GM12878 (cell line): ENCODE measurements around the gene STK33. TPM values are rescaled to one million over a fixed set of nuclear protein-coding genes. Genes with fewer than 3 reads are reported as not detected.

Experiments
- ATAC-seq: fragments of 200-7000 bp; cut with Tn5 transposase; 3 replicates; pipeline ENCODE4 v1.9.1; 2020; ENCODE audit warnings: mild to moderate bottlenecking, moderate library complexity
- BruUV-seq: library from RNA; stranded (reverse); fragments of 400-500 nt; replicated peaks from 2 replicates; lab custom pipeline; 2021; lab: Mats Ljungman, UMichigan
- CTCF ChIA-PET: fragments of 300-600 bp; sonication (Branson Sonifier 250); formaldehyde crosslinking; extraction: SDS; loops from one replicate; lab custom pipeline; 2021; ENCODE audit warnings: inconsistent platforms; lab: Yijun Ruan, JAX
- POLR2A ChIA-PET: fragments of 350-600 bp; formaldehyde crosslinking; extraction: SDS; loops from one replicate; lab custom pipeline; 2021; ENCODE audit warnings: inconsistent platforms; lab: Charles Lee
- RAD21 ChIA-PET: fragments of 300-600 bp; sonication (Branson Sonifier 250); formaldehyde crosslinking; loops from one replicate; lab custom pipeline; 2023; ENCODE audit warnings: antibody characterized with exemption; ENCODE audit not compliant: unreplicated experiment; lab: Charles Lee
- SMC1A ChIA-PET: fragments of 300-600 bp; sonication (Branson Sonifier 250); formaldehyde crosslinking; loops from one replicate; lab custom pipeline; 2023; ENCODE audit not compliant: unreplicated experiment, uncharacterized antibody; lab: Charles Lee
- DNase-seq: peaks from one replicate; pipeline ENCODE4 v3.0.0-alpha.2; 2011; ENCODE audit warnings: low read depth, low spot score
- FAIRE-seq: peaks from 3 replicates; lab custom pipeline; 2011; peaks lifted over from hg19 to GRCh38; lab: Jason Lieb, UNC
- H2AFZ ChIP-seq: 2 replicates; pipeline ENCODE4 v1.6.0; 2011; ENCODE audit warnings: low read depth, low read length, control low read depth; ENCODE audit not compliant: control insufficient read depth
- H3K27ac ChIP-seq: 2 replicates; pipeline ENCODE4 v1.5.1; 2011; ENCODE audit warnings: control low read depth; ENCODE audit not compliant: control insufficient read depth, insufficient read depth
- H3K27me3 ChIP-seq, 2 experiments: replicated peaks in 1 of 2; 2 replicates each; pipeline versions ENCODE4 v1.6.0 to v1.6.1; 2011; ENCODE audit warnings: low read length in 1 of 2; ENCODE audit not compliant: control insufficient read depth in 2 of 2, insufficient read depth in 2 of 2
- H3K36me3 ChIP-seq, 2 experiments: 2 replicates each; pipeline ENCODE4 v1.5.1; 2011; ENCODE audit warnings: low read length in 1 of 2; ENCODE audit not compliant: control insufficient read depth in 2 of 2, insufficient read depth in 2 of 2
- H3K4me1 ChIP-seq: 2 replicates; pipeline ENCODE4 v1.6.1; 2011; ENCODE audit warnings: mild to moderate bottlenecking, low read length, moderate library complexity, mixed read lengths; ENCODE audit not compliant: control insufficient read depth, insufficient read depth
- H3K4me2 ChIP-seq: 2 replicates; pipeline ENCODE4 v1.6.0; 2011; ENCODE audit warnings: control low read depth; ENCODE audit not compliant: control insufficient read depth, insufficient read depth
- H3K4me3 ChIP-seq: fragments of 200-600 bp; sonication (generic); 2 replicates; pipeline ENCODE4 v1.5.1; 2016
- H3K79me2 ChIP-seq: 2 replicates; pipeline ENCODE4 v1.6.0; 2011; ENCODE audit warnings: low read length; ENCODE audit not compliant: control insufficient read depth, insufficient read depth
- H3K9ac ChIP-seq: 2 replicates; pipeline ENCODE4 v1.8.0; 2011; ENCODE audit warnings: low read length, control low read depth, mixed read lengths; ENCODE audit not compliant: control insufficient read depth, insufficient read depth
- H3K9me3 ChIP-seq: replicated peaks from 3 replicates; pipeline ENCODE4 v1.5.1; 2011; ENCODE audit warnings: mild to moderate bottlenecking, low read length; ENCODE audit not compliant: control insufficient read depth, insufficient read depth
- H4K20me1 ChIP-seq: 2 replicates; pipeline ENCODE4 v1.6.0; 2011; ENCODE audit not compliant: control insufficient read depth, insufficient read depth
- ATF3 ChIP-seq: IDR thresholded peaks from 2 replicates; pipeline ENCODE4 v1.6.1; 2011; ENCODE audit warnings: low read depth, mild to moderate bottlenecking, low read length, moderate library complexity, borderline replicate concordance; ENCODE audit errors: extremely low read depth
- BRCA1 ChIP-seq: IDR thresholded peaks from 2 replicates; pipeline ENCODE4 v1.6.1; 2011; ENCODE audit warnings: low read depth, low read length, improper control_type of control experiment
- EED ChIP-seq: sonication (generic); IDR thresholded peaks from 2 replicates; pipeline ENCODE4 v1.6.1; 2016; ENCODE audit warnings: antibody characterized with exemption, low read depth
- FOS ChIP-seq: IDR thresholded peaks from 3 replicates; pipeline ENCODE4 v1.6.1; 2011; ENCODE audit warnings: borderline replicate concordance; ENCODE audit not compliant: insufficient read length; ENCODE audit errors: extremely low read depth
- HDAC2 ChIP-seq: fragments of 200-600 bp; sonication (generic); IDR thresholded peaks from 2 replicates; pipeline ENCODE4 v1.6.1; 2017
- NFXL1 ChIP-seq: fragments of 450-650 bp; IDR thresholded peaks from 2 replicates; pipeline ENCODE4 v1.6.1; 2017; ENCODE audit warnings: antibody characterized with exemption, mild to moderate bottlenecking, borderline replicate concordance
- NRF1 ChIP-seq: conservative IDR thresholded peaks from 2 replicates; pipeline ENCODE4 v1.6.1; 2011; ENCODE audit warnings: mild to moderate bottlenecking, low read depth, low read length, improper control_type of control experiment
- PRDM15 ChIP-seq: fragments of 450-650 bp; formaldehyde crosslinking; IDR thresholded peaks from 2 replicates; pipeline ENCODE4 v1.4.0; 2020; ENCODE audit warnings: mild to moderate bottlenecking, moderate library complexity
- RELA ChIP-seq: fragments of 450-650 bp; IDR thresholded peaks from 2 replicates; pipeline ENCODE4 v1.8.0; 2014; ENCODE audit warnings: borderline replicate concordance; ENCODE audit not compliant: partially characterized antibody
- RUNX3 ChIP-seq: IDR thresholded peaks from 2 replicates; pipeline ENCODE4 v1.6.1; 2012; ENCODE audit warnings: low read length, inconsistent platforms
- SIX5 ChIP-seq: IDR thresholded peaks from 2 replicates; pipeline ENCODE4 v1.6.1; 2011; ENCODE audit warnings: mild to moderate bottlenecking, low read depth, low read length, moderate library complexity; ENCODE audit not compliant: severe bottlenecking
- SKIL ChIP-seq: fragments of 450-650 bp; IDR thresholded peaks from 2 replicates; pipeline ENCODE4 v1.6.1; 2017; ENCODE audit warnings: mild to moderate bottlenecking, low read depth, inconsistent platforms; ENCODE audit not compliant: poor library complexity, severe bottlenecking
- SP1 ChIP-seq: IDR thresholded peaks from one replicate; pipeline ENCODE4 v1.6.1; 2011; ENCODE audit warnings: low read depth, low read length
- SPI1 ChIP-seq: IDR thresholded peaks from 2 replicates; pipeline ENCODE4 v1.6.1; 2011; ENCODE audit warnings: low read depth, mild to moderate bottlenecking, low read length, moderate library complexity, borderline replicate concordance; ENCODE audit not compliant: insufficient read depth
- ZNF217 ChIP-seq: fragments of 450-650 bp; IDR thresholded peaks from 2 replicates; pipeline ENCODE4 v1.6.1; 2017; ENCODE audit warnings: antibody characterized with exemption, mild to moderate bottlenecking
- WGBS: methylation state at CpG from one replicate; pipeline ENCODE4 v1.1.6; 2016; ENCODE audit warnings: low lambda C conversion rate; ENCODE audit not compliant: insufficient replicate concordance, insufficient coverage; ENCODE audit errors: missing lambda C conversion rate; 5-methylcytosine and 5-hydroxymethylcytosine counted together
- in situ Hi-C: fragments of 300-500 bp; cut with MboI; formaldehyde crosslinking; loops from 9 replicates; pipeline ENCODE4 v1.14.3; 2018; ENCODE audit warnings: mixed read lengths
- intact Hi-C: fragments of 100-400 bp; cut with micrococcal nuclease; formaldehyde crosslinking; loops from one replicate; pipeline ENCODE4 v1.14.2; 2022; ENCODE audit not compliant: unreplicated experiment
- polyA plus RNA-seq, 11 experiments: library from polyadenylated mRNA; depleted of rRNA in 4 of 11; unstranded in 6 of 11; stranded (reverse) in 5 of 11; fragments of >200 nt; fragmentation: Nextera tagmentation in 4 of 11; fragmentation: Illumina TruSeq in 1 of 11; extraction: Ambion mirVana in 4 of 11; extraction: Trizol in 1 of 11; gene quantifications; 1 replicate in 1 of 11; 2 replicates in 10 of 11; pipeline versions ENCODE4 v1.2.1 to v1.2.3, GENCODE V29; 2011 to 2016; ENCODE audit warnings: inconsistent platforms in 2 of 11, missing spikeins in 2 of 11, low read depth in 1 of 11
- total RNA-seq, 4 experiments: library from RNA; depleted of rRNA in 3 of 4; stranded (reverse); fragments of >200 nt in 3 of 4; fragmentation: Illumina TruSeq in 1 of 4; extraction: Trizol in 1 of 4; gene quantifications; 2 replicates each; pipeline versions ENCODE4 v1.2.1 to v1.2.3, GENCODE V29; 2013 to 2021
- TF ChIP-seq, protein P1 (sequence below): IDR thresholded peaks from 2 replicates; pipeline ENCODE4 v1.6.1; 2011; ENCODE audit warnings: borderline replicate concordance, low read depth, mild to moderate bottlenecking, moderate library complexity, low read length; ENCODE audit not compliant: insufficient read depth, poor library complexity, severe bottlenecking

The STK33 gene
- total and polyA plus RNA-seq, 10 of the 15 experiments (the other 5 are each of a cell fraction or from before 2014, with no cell fraction given): 5.2 to 27.3 (median 18.3) TPM

DNA sequence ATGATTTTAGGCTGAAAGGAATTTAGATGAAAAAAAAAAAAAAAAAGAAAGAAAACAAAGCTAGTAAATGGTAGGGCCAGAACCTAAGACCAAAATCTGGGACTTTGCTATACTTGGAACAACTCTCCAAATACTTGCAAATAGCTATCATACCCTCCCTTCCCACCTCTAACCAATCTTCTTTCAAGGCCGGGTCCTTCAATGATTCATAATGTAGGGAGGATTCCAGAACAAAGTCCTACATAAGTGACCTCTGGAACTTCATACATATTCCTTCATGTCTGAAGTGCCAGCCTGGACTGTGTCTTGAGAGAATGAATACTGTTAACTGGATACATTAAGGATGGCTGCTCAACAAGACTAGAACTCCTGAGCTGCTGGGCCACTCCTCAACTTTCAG, 9.9 kb downstream of the STK33 start (continued):
- no peak for TF ChIP-seq PRDM15 (CRISPR knock-in tag)
- no peak for TF ChIP-seq RUNX3
- no peak for TF ChIP-seq EED
- TF ChIP-seq HDAC2: no peak
- no peak for TF ChIP-seq SKIL
- no peak for TF ChIP-seq RELA

- BruUV-seq: no TSS peak
- no peak overlapping the region for H3K9ac ChIP-seq
- peaks cover 2% of the 10 kb centered on the region for H3K9me3 ChIP-seq
- ATAC-seq (no peak), FAIRE-seq (no peak), DNase-seq (no peak)
- WGBS: 55% methylated on average over 3 of the region's 3 CpGs
- POLR2A ChIA-PET: no interaction called here
- H3K4me3 ChIP-seq: no peak overlapping the region
- intact Hi-C loops: no loop called here
- H3K79me2 ChIP-seq: no peaks in the 10 kb centered on the region
- no peaks in the 10 kb centered on the region for H4K20me1 ChIP-seq
- no peak overlapping the region for H3K4me2 ChIP-seq
- in situ Hi-C loops: no loop called here
- H3K36me3 ChIP-seq: no peaks in the 10 kb centered on the region
- RAD21 ChIA-PET: interaction anchor here (1.1 to 1.4 kb wide), 2 partner anchors 13 to 15 kb away, joined by 4 to 5 read pairs; no protein-coding TSS in a partner anchor
- H2AFZ ChIP-seq: no peak overlapping the region
- CTCF ChIA-PET: interaction anchor here (1.0 to 1.4 kb wide), 3 partner anchors 9 to 244 kb away, joined by 3 to 4 read pairs (median 4); no protein-coding TSS in a partner anchor
- H3K27me3 ChIP-seq: no peaks in the 10 kb centered on the region
- H3K27ac ChIP-seq: no peak overlapping the region
- SMC1A ChIA-PET: interaction anchor here (1.0 to 2.3 kb wide), 3 partner anchors 10 to 43 kb away, joined by 4 to 9 read pairs (median 4); no protein-coding TSS in a partner anchor
- no peaks in the 10 kb centered on the region for H3K4me1 ChIP-seq
- TF ChIP-seq ATF3 (no peak), FOS (no peak), SIX5 (no peak), BRCA1 (no peak), ZNF217 (no peak), SPI1 (no peak), SP1 (no peak), NFXL1 (no peak), NRF1 (no peak)
- TF ChIP-seq, protein P1, sequence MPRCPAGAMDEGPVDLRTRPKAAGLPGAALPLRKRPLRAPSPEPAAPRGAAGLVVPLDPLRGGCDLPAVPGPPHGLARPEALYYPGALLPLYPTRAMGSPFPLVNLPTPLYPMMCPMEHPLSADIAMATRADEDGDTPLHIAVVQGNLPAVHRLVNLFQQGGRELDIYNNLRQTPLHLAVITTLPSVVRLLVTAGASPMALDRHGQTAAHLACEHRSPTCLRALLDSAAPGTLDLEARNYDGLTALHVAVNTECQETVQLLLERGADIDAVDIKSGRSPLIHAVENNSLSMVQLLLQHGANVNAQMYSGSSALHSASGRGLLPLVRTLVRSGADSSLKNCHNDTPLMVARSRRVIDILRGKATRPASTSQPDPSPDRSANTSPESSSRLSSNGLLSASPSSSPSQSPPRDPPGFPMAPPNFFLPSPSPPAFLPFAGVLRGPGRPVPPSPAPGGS: no peak
These were observed 12.7 kb downstream of the STK33 start for GRCh38 chr11:8581300-8581699.
